SW480 (cell line): ENCODE measurements around the gene MDP1.
A peak's percentile ranks its signal among the peaks of the same experiment; 100 is the strongest.
"Not testable (repeated sequence)": the region's sequence is repeated elsewhere in the genome, so short reads cannot be mapped to it uniquely, and the experiment has no call there.

ENCODE experiments used
- DNase-seq: peaks from one replicate; pipeline ENCODE4 v3.0.0-alpha.2; 2016; ENCODE audit warnings: low spot score

The MDP1 gene

DNA sequence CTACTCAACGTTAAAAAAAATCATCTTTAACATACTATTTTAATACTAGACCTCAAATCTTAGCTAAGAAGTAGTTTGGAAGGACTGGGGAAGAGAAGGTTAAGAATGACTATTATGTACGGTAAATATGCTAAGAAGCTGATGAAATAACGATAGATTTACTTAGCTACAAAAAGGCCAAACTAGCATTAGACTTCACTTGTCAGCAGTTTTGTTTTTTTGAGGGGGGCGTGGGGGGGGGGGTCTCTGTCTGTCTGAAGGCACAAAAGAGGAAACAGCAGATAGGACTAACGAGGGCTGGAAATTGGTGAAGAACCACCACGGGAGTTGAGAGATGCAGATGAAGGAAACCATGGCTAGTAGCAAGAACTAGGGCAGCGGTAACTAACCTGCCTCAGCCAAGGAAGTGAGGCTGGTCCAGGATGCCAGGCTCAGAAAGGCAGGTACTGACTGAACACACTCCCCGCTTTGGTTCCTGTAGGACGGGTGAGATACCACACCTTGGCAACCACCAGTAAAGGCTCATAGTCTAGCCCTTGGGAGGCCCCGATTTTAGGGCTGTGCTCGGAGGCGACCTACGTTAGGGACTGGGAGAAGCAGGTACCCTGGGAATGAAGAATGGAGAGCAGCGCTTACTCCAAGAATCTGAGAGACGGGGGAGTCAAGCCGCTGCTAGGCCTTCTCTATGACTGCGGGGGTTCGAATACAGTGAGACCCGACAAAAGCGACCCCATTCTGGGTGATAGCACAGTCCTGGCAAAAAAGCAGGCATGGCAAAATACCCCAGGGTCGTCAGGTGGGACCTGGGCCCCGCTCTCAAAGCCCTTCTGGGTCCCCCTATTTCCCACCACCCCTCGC, 15.6 kb upstream of the MDP1 start:
- DNase-seq = no peak

DNA sequence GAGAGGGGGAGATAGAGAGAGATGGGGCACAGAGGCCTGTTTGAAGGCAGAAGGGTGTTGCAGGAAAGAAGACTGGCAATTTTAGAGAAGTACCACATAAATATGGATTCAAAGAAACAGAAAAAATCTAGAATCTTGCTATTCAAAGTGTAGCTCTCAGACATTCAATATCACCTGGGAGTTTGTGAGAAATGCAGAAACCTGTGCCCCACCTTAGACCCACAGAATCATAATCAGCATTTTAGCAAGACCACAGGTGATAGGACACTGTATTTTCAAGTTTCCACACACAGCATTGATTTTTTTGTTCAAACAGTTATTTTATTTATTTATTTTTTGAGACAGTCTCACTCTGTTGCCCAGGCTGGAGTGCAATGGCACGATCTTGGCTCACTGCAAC, 13.0 kb upstream of the MDP1 start:
- DNase-seq = no peak

DNA sequence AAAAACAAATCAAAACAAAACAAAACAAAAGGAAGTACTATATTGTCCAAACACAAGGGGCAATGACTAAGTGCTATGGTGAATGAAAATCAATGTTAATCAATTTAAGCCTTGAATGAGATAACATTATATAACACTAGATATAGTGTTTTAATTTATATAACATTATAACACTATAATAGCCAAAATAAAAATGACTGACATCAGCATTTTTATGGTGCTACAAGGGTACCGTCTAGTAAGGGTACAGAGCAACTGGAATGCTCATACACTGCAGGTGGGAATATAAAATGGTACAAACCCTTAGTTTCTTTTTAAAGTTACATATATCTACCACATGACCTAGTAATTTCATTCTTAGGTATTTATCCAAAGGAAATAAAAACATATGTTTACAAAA, 10.6 kb upstream of the MDP1 start:
- no peak for DNase-seq

DNA sequence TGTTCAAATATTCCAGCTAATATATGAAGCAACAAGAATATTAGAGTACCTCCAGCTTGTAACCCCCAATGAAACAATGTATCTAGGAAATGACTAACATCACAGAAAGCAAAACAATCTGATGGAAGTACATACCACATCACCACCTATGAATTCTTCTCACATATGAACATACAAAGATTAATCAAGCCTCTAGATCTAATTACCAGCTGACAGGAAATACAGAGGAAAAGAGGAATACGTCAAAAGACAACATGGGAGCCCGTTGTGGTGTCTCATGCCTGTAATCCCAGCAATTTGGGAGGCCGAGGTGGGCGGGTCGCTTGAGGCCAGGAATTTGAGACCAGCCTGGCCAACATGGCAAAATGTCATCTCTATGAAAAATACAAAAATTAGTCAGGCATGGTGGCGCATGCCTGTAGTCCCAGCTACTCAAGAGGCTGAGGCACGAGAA, 8.8 kb upstream of the MDP1 start:
- DNase-seq = no peak

DNA sequence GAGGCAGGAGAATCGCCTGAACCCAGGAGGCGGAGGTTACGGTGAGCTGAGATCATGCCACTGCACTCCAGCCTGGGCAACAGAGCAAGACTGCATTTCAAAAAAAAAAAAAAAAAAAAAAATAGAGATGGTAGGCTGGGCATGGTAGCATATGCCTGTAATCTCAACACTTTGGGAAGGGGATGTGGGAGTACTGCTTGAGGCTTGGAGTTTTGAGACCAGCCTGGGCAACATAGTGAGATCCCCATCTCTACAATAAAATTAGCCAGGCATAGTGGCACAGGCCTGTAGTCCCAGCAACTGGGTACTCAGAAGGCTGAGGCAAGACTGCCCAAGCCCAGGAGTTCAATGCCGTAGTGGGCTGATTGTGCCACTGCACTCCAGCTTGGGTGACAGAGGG, 7.1 kb upstream of the MDP1 start:
- DNase-seq = not testable (repeated sequence)

DNA sequence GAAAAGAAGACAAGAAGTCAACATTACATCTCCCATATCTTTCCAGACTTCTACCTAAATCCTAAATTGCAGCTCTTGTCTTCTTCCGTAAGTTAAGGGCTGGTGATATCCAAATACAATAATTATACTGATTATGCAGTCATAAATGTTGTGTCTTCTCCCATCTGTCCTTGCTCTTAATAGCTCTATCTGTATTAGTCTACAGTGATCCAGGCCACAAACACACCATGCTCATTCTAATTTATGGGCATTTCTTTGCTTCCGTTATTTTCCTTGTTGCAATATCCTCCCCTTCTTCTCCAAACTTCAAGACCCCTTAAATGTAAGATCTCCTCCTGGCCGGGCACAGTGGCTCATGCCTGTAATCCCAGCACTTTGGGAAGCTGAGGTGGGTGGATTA, 3.7 kb upstream of the MDP1 start:
- DNase-seq = no peak

DNA sequence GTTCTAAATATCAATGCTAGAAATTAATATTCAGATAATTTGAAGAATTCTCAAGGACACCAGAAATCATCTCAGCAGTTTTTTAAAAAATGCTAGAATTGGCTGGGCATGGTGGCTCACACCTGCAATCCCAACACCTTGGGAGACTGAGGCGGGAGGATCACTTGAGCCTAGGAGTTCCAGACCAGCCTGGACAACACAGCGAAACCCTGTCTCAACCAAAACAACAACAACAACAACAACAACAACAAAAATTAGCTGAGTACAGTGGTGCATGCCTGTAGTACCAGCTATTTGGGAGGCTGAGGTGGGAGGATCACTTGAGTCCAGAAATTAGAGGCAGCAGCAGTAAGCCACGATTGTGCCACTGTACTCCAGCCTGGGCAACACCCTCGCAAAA, 3.2 kb upstream of the MDP1 start:
- DNase-seq = no peak

DNA sequence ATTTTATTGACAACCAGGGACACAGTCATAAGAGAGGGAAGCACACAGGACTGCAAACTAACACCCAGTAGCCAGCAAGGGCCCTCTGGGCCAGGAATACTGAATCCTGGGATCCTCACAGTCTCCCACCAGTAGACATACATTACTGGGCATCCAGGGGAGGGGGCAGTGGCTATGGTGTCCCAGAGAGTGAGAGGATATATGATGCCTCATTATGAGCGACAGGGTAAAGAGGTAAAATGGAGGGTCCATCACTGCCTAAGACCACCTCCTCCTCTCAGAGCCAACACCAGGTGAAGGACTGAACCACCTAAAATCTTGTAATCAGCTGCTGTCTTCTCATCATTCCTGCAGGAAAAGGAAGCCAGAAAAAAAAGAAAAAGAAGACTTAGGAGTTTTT, 1.0 kb upstream of the MDP1 start:
- DNase-seq = not testable (repeated sequence)

DNA sequence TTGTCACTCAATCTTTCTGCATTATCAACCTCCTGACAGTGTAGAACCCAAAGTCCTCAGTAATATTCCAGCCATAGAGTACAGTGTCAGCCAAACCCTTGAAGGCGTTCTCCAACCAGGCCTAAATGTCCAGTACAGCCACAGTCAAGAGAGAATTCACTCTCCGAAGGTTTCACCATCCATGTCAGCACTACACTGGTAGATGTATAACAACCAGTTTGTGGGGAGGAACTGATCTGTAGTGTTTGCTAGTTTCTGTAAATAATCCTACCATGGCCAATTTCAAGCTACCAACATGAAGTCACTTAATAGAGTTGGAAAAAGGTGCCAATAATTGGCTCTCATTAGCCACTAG, 456 bp upstream of the MDP1 start:
- no peak for DNase-seq

DNA sequence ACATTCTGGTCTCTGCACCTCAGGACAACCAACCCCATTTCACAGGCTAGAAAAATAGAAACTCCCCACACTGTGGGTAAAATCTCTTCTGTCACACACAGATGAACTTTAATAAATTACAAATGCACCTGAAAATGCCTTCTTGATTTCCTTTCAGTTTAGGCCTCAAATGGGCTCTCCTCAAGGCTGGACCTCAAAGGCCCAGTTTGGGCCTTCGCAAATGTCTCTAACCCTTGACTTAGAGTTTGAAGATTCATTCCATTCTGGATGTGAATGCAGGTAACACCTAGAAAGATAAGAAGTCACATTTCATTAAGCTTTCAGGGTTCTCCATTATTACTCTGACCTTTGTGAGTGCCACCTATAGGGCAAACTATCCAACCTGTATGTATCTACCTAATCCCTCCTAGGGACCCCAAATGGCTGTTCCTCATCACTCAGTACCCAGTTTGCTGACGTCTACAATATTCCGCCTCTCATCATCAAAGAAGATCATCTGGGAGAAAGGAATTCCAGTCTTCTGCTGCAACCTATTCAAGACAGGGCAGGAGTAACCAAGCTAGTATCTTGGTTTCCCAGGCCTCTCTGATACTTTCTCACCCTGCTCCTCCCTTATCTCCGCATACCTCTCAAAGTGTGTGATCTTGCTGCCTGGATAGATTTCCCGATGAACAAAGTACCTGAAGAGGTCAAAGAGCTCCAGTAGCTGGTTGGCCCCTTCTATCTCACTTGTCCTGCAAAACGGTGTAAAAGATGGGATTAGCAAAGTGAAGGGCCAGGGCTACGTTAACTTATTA, 1.8 kb downstream of the MDP1 start:
- DNase-seq = no peak

DNA sequence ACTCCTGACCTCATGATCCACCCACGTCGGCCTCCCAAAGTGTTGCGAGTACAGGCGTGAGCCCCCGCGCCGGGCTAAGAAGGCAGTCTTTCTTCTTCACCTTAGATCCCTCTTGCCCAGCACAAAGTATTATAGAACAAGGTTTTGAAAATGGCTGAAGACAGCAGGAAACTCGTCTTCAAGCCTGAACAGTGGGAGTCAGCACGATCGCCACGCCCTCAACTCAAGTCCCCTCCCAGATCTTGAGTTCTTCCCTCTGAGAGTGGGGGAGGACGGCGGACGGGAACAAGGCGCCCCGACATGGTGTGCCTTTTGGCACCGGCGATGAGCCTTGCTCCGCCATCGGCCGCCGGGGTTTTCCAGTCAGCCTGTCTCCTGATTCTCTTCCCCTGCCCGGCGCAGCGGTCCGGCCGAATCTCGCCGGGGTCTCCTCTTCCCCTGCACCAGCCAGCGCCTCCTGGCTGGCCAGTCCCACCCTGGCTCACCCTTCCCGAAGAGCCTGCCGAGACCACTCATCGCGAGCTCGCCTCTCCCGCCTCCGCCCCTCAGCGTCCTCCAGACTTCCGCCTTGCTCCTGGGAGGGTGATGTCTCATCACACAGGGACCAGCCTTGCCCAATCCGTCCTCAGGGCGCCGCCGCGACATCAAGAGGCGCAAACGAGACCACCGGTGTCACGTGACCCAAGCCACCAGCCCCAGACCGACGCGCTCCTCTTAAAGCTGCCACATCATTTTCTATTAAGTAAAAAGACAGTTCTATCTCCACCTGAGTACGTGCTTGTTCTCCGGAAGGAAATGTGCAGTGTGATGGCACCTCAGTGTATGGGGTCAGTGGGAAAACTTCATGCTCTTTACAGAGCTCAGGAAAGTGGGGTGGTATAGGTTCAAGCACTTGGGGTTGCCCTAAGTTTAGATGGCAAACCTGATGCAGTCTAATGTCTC, 2.7 kb downstream of the MDP1 start, which contains the start of gene CHMP4A:
Gene CHMP4A (minus strand): TSS at position 565 of the 942 bp plus-strand sequence. CDS start 49 bp downstream, at position 516.
- DNase-seq = peak; percentile 95

DNA sequence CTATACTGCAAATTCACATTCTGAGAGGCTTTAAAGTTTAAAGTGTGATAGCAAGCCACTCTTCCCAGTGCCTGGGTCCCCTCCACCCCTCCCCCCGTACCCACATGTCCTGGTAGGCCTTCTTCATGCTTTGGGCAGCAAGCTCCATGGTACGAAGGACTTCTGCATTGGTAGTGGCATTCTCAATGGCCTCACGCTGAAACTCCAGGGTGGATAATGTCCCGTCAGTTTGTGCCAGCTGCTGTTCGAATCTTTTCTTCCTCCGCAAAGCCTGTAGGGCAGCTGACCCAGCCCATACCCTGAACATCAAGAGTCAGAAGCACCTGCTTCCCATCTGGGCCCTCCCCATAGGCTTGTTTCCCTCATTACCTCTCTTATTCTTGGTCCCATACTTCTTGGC, 4.6 kb downstream of the MDP1 start:
- DNase-seq = no peak

DNA sequence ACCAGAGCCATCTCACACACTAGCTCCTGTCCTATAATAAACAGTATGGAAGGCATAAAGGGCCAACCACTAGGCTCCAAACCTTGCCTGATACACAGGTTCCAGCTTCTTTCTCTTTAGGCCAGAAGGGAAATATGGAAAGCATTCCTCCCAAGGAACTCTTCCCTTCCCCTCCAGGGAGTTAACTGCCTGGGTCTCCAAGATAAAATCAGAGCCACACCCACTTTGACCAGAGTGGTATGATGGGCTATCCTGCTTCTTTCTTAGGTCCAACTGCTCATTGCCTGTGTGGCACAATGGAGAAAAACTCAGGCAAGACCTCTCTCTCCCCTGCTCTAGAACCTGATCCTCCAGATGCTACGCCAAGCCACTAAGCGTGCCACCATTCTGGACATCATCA, 8.2 kb downstream of the MDP1 start:
- no peak for DNase-seq

DNA sequence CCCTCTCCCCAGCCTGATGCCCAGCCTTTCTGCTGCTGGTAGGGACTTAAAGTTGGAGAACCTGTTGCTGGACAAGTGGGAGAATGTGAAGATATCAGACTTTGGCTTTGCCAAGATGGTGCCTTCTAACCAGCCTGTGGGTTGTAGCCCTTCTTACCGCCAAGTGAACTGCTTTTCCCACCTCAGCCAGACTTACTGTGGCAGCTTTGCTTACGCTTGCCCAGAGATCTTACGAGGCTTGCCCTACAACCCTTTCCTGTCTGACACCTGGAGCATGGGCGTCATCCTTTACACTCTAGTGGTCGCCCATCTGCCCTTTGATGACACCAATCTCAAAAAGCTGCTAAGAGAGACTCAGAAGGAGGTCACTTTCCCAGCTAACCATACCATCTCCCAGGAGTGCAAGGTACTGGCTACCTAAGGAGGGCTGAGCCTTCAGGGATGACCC, 8.7 kb downstream of the MDP1 start:
- no peak for DNase-seq

DNA sequence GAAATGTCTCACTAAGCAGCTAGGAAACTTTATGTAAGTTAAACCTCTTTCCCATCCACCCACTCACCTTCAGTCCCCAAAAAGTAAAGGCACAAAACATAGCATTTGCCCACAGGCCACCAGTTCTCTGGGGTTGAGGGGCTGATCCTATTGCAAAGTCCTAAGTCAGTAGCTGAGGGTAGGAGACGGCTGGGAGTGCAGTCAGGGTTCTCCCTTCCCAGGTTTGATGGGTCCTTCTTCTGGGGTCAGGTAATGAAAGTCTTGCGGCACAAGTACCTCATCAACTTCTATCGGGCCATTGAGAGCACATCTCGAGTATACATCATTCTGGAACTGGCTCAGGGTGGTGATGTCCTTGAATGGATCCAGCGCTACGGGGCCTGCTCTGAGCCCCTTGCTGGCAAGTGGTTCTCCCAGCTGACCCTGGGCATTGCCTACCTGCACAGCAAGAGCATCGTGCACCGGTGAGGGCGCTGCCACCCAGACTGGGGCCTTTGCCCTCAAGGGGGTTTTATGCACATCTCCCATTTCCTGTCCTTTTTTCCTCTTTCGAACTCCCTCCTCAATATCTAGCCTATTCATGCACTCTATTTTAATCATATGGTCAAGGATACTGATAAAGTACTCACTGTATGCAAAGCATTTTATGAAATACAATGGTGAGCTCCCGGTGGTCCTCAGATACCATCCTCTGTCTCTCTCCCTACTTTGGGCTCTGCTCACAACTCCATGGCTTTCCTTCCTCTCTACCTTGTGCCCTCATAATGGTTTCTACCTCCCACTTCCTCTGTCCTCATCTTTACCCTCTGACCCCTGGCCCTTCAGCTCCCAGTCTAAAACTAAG, 9.4 kb downstream of the MDP1 start:
- DNase-seq = no peak

DNA sequence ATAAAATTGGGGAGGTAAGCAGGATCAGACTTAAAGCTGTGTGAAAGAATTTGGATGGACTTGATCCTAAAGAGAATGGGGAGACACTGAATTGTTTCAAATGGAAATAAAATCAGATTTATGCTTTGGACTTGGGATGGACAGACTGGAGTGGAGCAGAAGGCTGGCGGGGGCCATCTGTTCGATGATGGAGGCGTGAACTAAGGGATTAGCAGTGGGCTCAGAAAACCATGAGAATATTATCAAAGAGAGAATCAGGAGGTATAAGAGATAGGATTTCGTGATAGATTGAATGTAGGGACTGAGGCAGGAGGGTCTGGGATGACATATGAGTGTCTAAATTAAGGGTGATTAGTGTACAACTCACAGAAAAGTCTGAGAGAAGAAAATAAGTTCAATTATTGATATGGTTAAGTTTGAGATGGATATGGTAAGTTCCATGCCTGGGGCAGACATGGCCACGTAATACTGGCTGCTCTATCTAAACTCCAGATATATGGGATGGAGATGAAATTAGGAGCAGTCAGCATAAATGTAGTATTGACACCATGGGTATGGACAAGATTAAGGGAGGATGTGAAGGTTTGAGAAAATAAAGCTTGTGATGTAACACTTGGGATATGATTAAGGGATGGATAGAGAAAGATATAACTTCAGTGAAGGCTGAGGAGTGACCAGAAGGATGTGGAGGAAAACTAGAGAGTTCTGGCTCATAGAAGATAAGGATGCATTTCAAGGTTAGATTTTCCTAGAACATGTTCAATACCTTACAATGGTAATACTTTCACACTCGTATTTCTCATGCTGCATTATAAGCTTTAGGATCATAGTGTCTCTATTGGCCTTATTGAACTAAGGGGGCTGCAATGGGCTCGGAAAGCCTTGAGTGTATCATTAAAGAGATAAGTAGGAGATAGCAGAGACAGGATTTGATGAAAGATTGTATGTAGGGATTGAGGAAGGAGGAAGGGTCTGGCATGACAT, 11.4 kb downstream of the MDP1 start:
- DNase-seq = no peak

DNA sequence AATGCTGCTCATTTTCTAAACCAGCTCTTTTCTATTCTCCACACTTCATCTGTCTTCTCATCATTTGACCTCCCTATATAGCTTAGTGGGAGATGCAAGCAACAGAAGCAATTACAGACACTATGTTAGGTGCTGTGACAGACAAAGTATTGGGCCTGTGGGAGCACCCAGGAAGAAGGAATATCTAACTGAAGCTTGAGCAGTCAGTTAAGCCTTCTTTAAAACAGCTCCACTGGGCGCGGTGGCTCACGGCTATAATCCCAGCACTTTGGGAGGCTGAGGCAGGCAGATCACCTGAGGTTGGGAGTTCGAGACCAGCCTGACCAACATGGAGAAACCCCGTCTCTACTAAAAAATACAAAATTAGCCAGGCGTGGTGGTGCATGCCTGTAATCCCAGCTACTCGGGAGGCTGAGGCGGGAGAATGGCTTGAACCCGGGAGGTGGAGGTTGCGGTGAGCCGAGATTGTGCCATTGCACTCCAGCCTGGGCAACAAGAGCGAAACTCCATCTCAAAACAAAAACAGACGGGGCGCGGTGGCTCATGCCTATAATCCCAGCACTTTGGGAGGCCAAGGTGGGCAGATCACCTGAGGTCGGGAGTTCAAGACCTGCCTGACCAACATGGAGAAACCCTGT, 12.5 kb downstream of the MDP1 start:
- DNase-seq = not testable (repeated sequence)

DNA sequence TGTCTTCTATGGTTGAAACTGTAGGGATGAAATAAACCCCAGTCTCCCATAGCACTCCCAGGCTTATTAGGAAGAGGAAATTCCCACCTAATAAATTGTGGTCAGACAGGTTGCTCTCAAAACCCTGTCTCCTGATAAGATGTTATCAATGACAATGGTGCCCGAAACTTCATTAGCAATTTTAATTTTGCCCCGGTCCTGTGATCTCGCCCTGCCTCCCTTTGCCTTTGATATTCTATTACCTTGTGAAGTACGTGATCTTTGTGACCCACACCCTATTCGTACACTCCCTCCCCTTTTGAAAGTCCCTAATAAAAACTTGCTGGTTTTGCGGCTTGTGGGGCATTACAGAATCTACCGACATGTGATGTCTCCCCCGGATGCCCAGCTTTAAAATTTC, 13.3 kb downstream of the MDP1 start:
- DNase-seq = not testable (repeated sequence)

DNA sequence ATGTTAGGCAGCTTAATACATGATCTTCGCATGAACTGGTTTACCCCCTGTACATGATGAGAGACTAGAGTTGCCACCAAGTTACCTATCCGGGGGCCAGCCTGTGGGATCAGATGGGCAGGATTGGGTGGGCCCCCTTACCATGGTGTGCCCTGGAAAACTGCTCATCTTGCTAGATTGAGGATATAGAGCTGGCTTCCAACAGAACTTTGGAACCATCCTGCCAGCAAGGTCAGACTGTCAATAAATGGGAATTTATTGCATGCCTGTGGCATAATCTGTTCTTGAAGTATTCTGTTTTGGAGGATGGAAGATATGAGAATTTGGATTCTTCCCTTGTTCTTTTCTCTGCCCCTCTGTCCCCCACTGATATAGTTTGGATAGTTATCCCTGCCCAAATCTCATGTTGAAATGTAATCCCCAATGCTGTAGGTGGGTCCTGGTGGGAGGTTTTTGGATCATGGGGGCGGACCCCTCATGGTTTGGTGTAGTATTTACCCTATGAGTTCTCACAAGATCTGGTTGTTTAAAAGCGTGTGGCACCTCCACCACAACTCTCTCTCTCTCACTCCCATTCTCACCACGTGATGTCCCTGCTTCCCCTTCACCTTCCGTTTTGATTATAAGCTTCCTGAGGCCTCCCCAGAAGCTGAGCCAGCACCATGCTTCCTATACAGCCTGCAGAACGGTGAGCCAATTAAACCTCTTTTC, 16.9 kb downstream of the MDP1 start:
- DNase-seq = no peak
